ENCODE data around the gene WDR41. TPM values are rescaled to one million over a fixed set of nuclear protein-coding genes. Genes with fewer than 3 reads are reported as not detected.

WDR41 gene
- total and polyA plus RNA-seq, 8 donors, result 11.4 to 103 (median 35.7) TPM

- TF ChIP-seq POLR2A (IDR thresholded peaks at IDR 0.05), result no peak
- TF ChIP-seq, protein P1, sequence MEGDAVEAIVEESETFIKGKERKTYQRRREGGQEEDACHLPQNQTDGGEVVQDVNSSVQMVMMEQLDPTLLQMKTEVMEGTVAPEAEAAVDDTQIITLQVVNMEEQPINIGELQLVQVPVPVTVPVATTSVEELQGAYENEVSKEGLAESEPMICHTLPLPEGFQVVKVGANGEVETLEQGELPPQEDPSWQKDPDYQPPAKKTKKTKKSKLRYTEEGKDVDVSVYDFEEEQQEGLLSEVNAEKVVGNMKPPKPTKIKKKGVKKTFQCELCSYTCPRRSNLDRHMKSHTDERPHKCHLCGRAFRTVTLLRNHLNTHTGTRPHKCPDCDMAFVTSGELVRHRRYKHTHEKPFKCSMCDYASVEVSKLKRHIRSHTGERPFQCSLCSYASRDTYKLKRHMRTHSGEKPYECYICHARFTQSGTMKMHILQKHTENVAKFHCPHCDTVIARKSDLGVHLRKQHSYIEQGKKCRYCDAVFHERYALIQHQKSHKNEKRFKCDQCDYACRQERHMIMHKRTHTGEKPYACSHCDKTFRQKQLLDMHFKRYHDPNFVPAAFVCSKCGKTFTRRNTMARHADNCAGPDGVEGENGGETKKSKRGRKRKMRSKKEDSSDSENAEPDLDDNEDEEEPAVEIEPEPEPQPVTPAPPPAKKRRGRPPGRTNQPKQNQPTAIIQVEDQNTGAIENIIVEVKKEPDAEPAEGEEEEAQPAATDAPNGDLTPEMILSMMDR (IDR thresholded peaks at IDR 0.05), result no peak
- TF ChIP-seq POLR2AphosphoS5 (IDR thresholded peaks at IDR 0.05), result no peak
- WGBS, 5 donors, result 83 to 100% (median 96%) methylated on average over 1 of the region's 1 CpG
These were observed 43.3 kb downstream of the WDR41 start for GRCh38 chr5:77448831-77449230.

GRCh38 chr5:77444356-77444755 lies 47.8 kb downstream of the WDR41 start:
- intact Hi-C loops (cut with DNase I; ENCODE audit: low total_unique reads), result no loop called here
- no peaks in the 10 kb centered on the region for H3K27me3 ChIP-seq
- 88 to 100% (median 97%) methylated on average over 1 of the region's 1 CpG for WGBS, 5 donors

More at GRCh38 chr5:77448831-77449230, 43.3 kb downstream of the WDR41 start:
- Histone ChIP-seq H3K4me1 (no peaks in the 10 kb centered on the region), H3K4me3 (no peak overlapping the region), H3K27me3 (no peaks in the 10 kb centered on the region), H3K27ac (peak overlapping the region in 1 of 5 donors; percentile 17), H3K36me3 (peaks cover 11 to 54% (median 47%) of the 10 kb centered on the region in 4 donors), H3K9me3 (no peaks in the 10 kb centered on the region)
- no peak for DNase-seq
- intact Hi-C loops (cut with DNase I; ENCODE audit: low total_unique reads), result no loop called here

GRCh38 chr5:77443670-77444069 lies 48.4 kb downstream of the WDR41 start:
- intact Hi-C loops (cut with DNase I; ENCODE audit: low total_unique reads), result no loop called here
- H3K9me3 ChIP-seq, result no peaks in the 10 kb centered on the region

More at GRCh38 chr5:77444356-77444755, 47.8 kb downstream of the WDR41 start:
- Histone ChIP-seq H3K27ac (no peak overlapping the region), H3K4me3 (no peak overlapping the region), H3K4me1 (no peaks in the 10 kb centered on the region), H3K36me3 (peaks cover 11 to 64% (median 57%) of the 10 kb centered on the region in 4 donors), H3K9me3 (no peaks in the 10 kb centered on the region)
- DNase-seq, result no peak
- TF ChIP-seq EP300 (IDR thresholded peaks at IDR 0.05), result no peak
- TF ChIP-seq, protein P1 (IDR thresholded peaks at IDR 0.05), result no peak
- no peak for TF ChIP-seq POLR2A (IDR thresholded peaks at IDR 0.05)
- TF ChIP-seq POLR2AphosphoS5 (IDR thresholded peaks at IDR 0.05), result no peak

DNA sequence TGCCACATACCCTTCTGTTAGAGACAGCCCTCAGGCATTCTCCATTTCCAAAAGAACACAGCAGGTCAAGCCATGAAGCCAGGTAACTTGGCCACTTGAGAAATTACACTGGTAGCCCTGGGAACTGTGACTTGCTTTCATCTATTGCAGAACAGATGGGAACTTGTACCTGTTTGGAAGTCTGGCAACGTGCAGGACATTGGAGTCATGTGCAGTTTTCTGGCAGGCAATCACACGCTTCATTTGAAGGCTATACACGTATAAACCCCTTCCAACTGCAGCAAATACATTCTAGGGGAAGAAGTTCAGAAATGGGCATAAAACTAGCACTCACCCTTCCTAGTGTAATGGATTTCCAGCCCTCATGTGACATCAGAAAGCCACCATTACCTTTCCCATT lies 54.0 kb downstream of the WDR41 start:
- DNase-seq, result no peak
- H3K4me3 ChIP-seq, result no peak overlapping the region
- H3K27me3 ChIP-seq, result no peaks in the 10 kb centered on the region
- no peaks in the 10 kb centered on the region for H3K4me1 ChIP-seq
- 49 to 86% (median 83%) methylated on average over 3 of the region's 3 CpGs for WGBS, 5 donors
- no peaks in the 10 kb centered on the region for H3K9me3 ChIP-seq
- intact Hi-C loops (cut with DNase I; ENCODE audit: low total_unique reads), result no loop called here
- TF ChIP-seq, protein P1 (IDR thresholded peaks at IDR 0.05), result no peak
- TF ChIP-seq EP300 (IDR thresholded peaks at IDR 0.05) (no peak), POLR2AphosphoS5 (IDR thresholded peaks at IDR 0.05) (no peak), POLR2A (IDR thresholded peaks at IDR 0.05) (no peak)
- no peak overlapping the region for H3K27ac ChIP-seq
- H3K36me3 ChIP-seq, result peaks cover 23 to 71% (median 70%) of the 10 kb centered on the region in 4 donors

More at GRCh38 chr5:77443670-77444069, 48.4 kb downstream of the WDR41 start:
- no peak for DNase-seq
- Histone ChIP-seq H3K27me3 (no peaks in the 10 kb centered on the region), H3K27ac (no peak overlapping the region), H3K4me1 (no peaks in the 10 kb centered on the region), H3K36me3 (peaks cover 11 to 60% (median 53%) of the 10 kb centered on the region in 4 donors), H3K4me3 (no peak overlapping the region)
- no peak for TF ChIP-seq EP300 (IDR thresholded peaks at IDR 0.05)
- no peak for TF ChIP-seq POLR2A (IDR thresholded peaks at IDR 0.05)
- TF ChIP-seq, protein P1 (IDR thresholded peaks at IDR 0.05), result no peak
- no peak for TF ChIP-seq POLR2AphosphoS5 (IDR thresholded peaks at IDR 0.05)
- 70 to 96% (median 86%) methylated on average over 1 of the region's 1 CpG for WGBS, 5 donors
